Stimulated activated CD4-positive, alpha-beta T cell treated with anti-CD3 and anti-CD28 coated beads, Interleukin-2, amount 100 ng/mL, for 4 hours (primary cell): ENCODE measurements around the gene ARHGEF11.

ENCODE experiments used
- DNase-seq: peaks from one replicate; pipeline ENCODE4 v3.0.0-alpha.2; 2020; ENCODE audit warnings: low read depth

ARHGEF11 gene

GRCh38 chr1:156910309-156910782, 135.2 kb downstream of the ARHGEF11 start:
- peak; percentile 36 for DNase-seq

GRCh38 chr1:156909671-156910070, 135.9 kb downstream of the ARHGEF11 start:
- DNase-seq, result no peak

- DNase-seq, result no peak
Measured at GRCh38 chr1:156908955-156909354, 136.6 kb downstream of the ARHGEF11 start.

GRCh38 chr1:156908541-156908940, 137.0 kb downstream of the ARHGEF11 start:
- no peak for DNase-seq

- DNase-seq, result no peak
Measured at GRCh38 chr1:156906206-156906906, 139.2 kb downstream of the ARHGEF11 start.

- DNase-seq, result no peak
Measured at GRCh38 chr1:156905651-156906050, 139.9 kb downstream of the ARHGEF11 start.

GRCh38 chr1:156905176-156905575, 140.4 kb downstream of the ARHGEF11 start:
- no peak for DNase-seq

- DNase-seq, result no peak
Measured at GRCh38 chr1:156904187-156904959, 141.2 kb downstream of the ARHGEF11 start.

- no peak for DNase-seq
Measured at GRCh38 chr1:156903328-156904091, 142.0 kb downstream of the ARHGEF11 start.

GRCh38 chr1:156901966-156902915, 143.3 kb downstream of the ARHGEF11 start:
- DNase-seq, result no peak

- no peak for DNase-seq
Measured at GRCh38 chr1:156901590-156901900, 144.0 kb downstream of the ARHGEF11 start.

GRCh38 chr1:156900896-156901589, 144.5 kb downstream of the ARHGEF11 start:
- no peak for DNase-seq

- DNase-seq, result no peak
Measured at GRCh38 chr1:156899956-156900718, 145.4 kb downstream of the ARHGEF11 start.

- DNase-seq, result no peak
Measured at GRCh38 chr1:156898971-156899664, 146.4 kb downstream of the ARHGEF11 start.

GRCh38 chr1:156898161-156898566, 147.4 kb downstream of the ARHGEF11 start:
- DNase-seq, result no peak

- no peak for DNase-seq
Measured at GRCh38 chr1:156897078-156897825, 148.3 kb downstream of the ARHGEF11 start.

- no peak for DNase-seq
Measured at GRCh38 chr1:156896490-156897033, 149.0 kb downstream of the ARHGEF11 start.

- no peak for DNase-seq
Measured at GRCh38 chr1:156895927-156896326, 149.6 kb downstream of the ARHGEF11 start.

- no peak for DNase-seq
Measured at GRCh38 chr1:156895455-156895812, 150.1 kb downstream of the ARHGEF11 start.
